ENCODE measurements around the gene RICTOR.

- TF ChIP-seq CTCF (conservative IDR thresholded peaks at IDR 0.05; ENCODE audit: low read depth, low read length) (no peak), EZH2 (IDR thresholded peaks at IDR 0.05; ENCODE audit: low read length, unreplicated experiment) (no peak)
Observed at GRCh38 chr5:38899936-38900335, 174.3 kb downstream of the RICTOR start.

Data from PC-3 (cell line).